GM23248 (cell line): Measurements from ENCODE around the gene LRP4. TPM values are rescaled to one million over a fixed set of nuclear protein-coding genes. Genes with fewer than 3 reads are reported as not detected.

ENCODE experiments used
- DNase-seq: peaks from one replicate; pipeline ENCODE4 v3.0.0-alpha.2; 2015
- H2AFZ ChIP-seq: fragments of 200-600 bp; sonication (generic); 2 replicates; pipeline ENCODE4 v1.6.1; 2016; ENCODE audit warnings: antibody characterized with exemption
- H3F3A ChIP-seq: fragments of 200-600 bp; sonication (generic); 2 replicates; pipeline ENCODE4 v1.6.1; 2016; ENCODE audit warnings: mild to moderate bottlenecking, antibody characterized with exemption, mixed run types; ENCODE audit not compliant: insufficient read depth
- H3K27ac ChIP-seq: fragments of 200-600 bp; sonication (generic); 2 replicates; pipeline ENCODE4 v1.5.1; 2016; ENCODE audit warnings: mild to moderate bottlenecking
- H3K27me3 ChIP-seq: fragments of 200-600 bp; sonication (generic); replicated peaks from 2 replicates; pipeline ENCODE4 v1.6.1; 2016; ENCODE audit warnings: mild to moderate bottlenecking; ENCODE audit not compliant: insufficient read depth
- H3K36me3 ChIP-seq: fragments of 200-600 bp; sonication (generic); 2 replicates; pipeline ENCODE4 v1.6.1; 2016; ENCODE audit warnings: low read depth, mild to moderate bottlenecking
- H3K4me1 ChIP-seq: fragments of 200-600 bp; sonication (generic); 2 replicates; pipeline ENCODE4 v1.6.1; 2016; ENCODE audit warnings: mild to moderate bottlenecking; ENCODE audit not compliant: insufficient read depth
- H3K4me2 ChIP-seq: fragments of 200-600 bp; sonication (generic); one replicate; pipeline ENCODE4 v1.6.1; 2016; ENCODE audit warnings: mild to moderate bottlenecking; ENCODE audit not compliant: unreplicated experiment
- H3K4me3 ChIP-seq: fragments of 200-600 bp; sonication (generic); 2 replicates; pipeline ENCODE4 v1.5.1; 2016; ENCODE audit warnings: mild to moderate bottlenecking
- H3K79me2 ChIP-seq: fragments of 200-600 bp; sonication (generic); 2 replicates; pipeline ENCODE4 v1.6.1; 2016; ENCODE audit warnings: mild to moderate bottlenecking; ENCODE audit not compliant: insufficient read depth
- H3K9ac ChIP-seq: fragments of 200-600 bp; sonication (generic); 2 replicates; pipeline ENCODE4 v1.6.1; 2016; ENCODE audit warnings: mild to moderate bottlenecking
- H3K9me2 ChIP-seq: fragments of 200-600 bp; sonication (generic); 2 replicates; pipeline ENCODE4 v1.6.1; 2016; ENCODE audit warnings: mixed run types, mild to moderate bottlenecking, moderate library complexity; ENCODE audit not compliant: insufficient read depth
- H3K9me3 ChIP-seq: fragments of 200-600 bp; sonication (generic); one replicate; pipeline ENCODE4 v1.6.1; 2017; ENCODE audit warnings: low read depth
- H4K20me1 ChIP-seq: fragments of 200-600 bp; sonication (generic); 2 replicates; pipeline ENCODE4 v1.6.0; 2016; ENCODE audit not compliant: insufficient read depth
- EZH2 ChIP-seq: fragments of 200-600 bp; sonication (generic); IDR thresholded peaks from 2 replicates; pipeline ENCODE4 v1.6.1; 2018; ENCODE audit warnings: antibody characterized with exemption, mild to moderate bottlenecking; ENCODE audit not compliant: insufficient read depth, poor library complexity, severe bottlenecking
- EZH2phosphoT487 ChIP-seq: fragments of 200-600 bp; sonication (generic); IDR thresholded peaks from 2 replicates; pipeline ENCODE4 v1.6.1; 2018; ENCODE audit warnings: antibody characterized with exemption, moderate library complexity, mild to moderate bottlenecking, low read depth; ENCODE audit not compliant: insufficient read depth
- WGBS, 2 experiments: methylation state at CpG; one replicate each; pipeline ENCODE4 v1.1.6; 2015 to 2017; ENCODE audit warnings: low lambda C conversion rate in 2 of 2, low coverage in 1 of 2; ENCODE audit errors: missing lambda C conversion rate in 2 of 2; 5-methylcytosine and 5-hydroxymethylcytosine counted together
- in situ Hi-C: fragments of 300-500 bp; cut with MboI; formaldehyde crosslinking; loops from 2 replicates; pipeline ENCODE4 v1.15.0; 2020
- polyA plus RNA-seq: library from polyadenylated mRNA; unstranded; fragments of >200 nt; fragmentation: Nextera tagmentation; extraction: Ambion mirVana; gene quantifications from 2 replicates; pipeline ENCODE4 v1.2.1, GENCODE V29; 2016
- total RNA-seq: library from RNA; depleted of rRNA; stranded (reverse); fragments of >200 nt; shearing (Covaris generic); gene quantifications from 2 replicates; pipeline ENCODE4 v1.2.3, GENCODE V29; 2014

LRP4 gene
- total and polyA plus RNA-seq, 2 experiments from 2014 or later = 1.4 to 2.9 TPM

GRCh38 chr11:46834821-46835220 lies 83.5 kb downstream of the LRP4 start:
- no peak overlapping the region for H2AFZ ChIP-seq
- H3K4me2 ChIP-seq = no peak overlapping the region
- H3K79me2 ChIP-seq = peaks cover 100% of the 10 kb centered on the region
- whole genome bisulfite sequencing, 2 experiments = 86 to 93% methylated on average over 4 of the region's 4 CpGs
- no peaks in the 10 kb centered on the region for H3K9me3 ChIP-seq
- H3K27ac ChIP-seq = no peak overlapping the region
- no peak overlapping the region for H3K4me3 ChIP-seq
- H3K4me1 ChIP-seq = no peaks in the 10 kb centered on the region
- TF ChIP-seq EZH2phosphoT487 (no peak), EZH2 (no peak)
- no peaks in the 10 kb centered on the region for H4K20me1 ChIP-seq
- H3K9me2 ChIP-seq = no peaks in the 10 kb centered on the region
- H3K9ac ChIP-seq = no peak overlapping the region
- H3K27me3 ChIP-seq = no peaks in the 10 kb centered on the region
- DNase-seq = no peak
- in situ Hi-C loops = no loop called here
- no peaks in the 10 kb centered on the region for H3F3A ChIP-seq
- no peaks in the 10 kb centered on the region for H3K36me3 ChIP-seq

- H3K4me1 ChIP-seq = peaks cover 11% of the 10 kb centered on the region
- no peak overlapping the region for H3K9ac ChIP-seq
- H3K36me3 ChIP-seq = no peaks in the 10 kb centered on the region
- no peaks in the 10 kb centered on the region for H3K9me3 ChIP-seq
- H3F3A ChIP-seq = peaks cover 10% of the 10 kb centered on the region; the same call in 1 of the 2 replicates
- no peak overlapping the region for H3K4me2 ChIP-seq
- H3K27ac ChIP-seq = no peak overlapping the region
- H3K27me3 ChIP-seq = no peaks in the 10 kb centered on the region
- H3K79me2 ChIP-seq = peaks cover 100% of the 10 kb centered on the region
- DNase-seq = no peak
- no peak overlapping the region for H2AFZ ChIP-seq
- 86% methylated on average over 5 of the region's 5 CpGs for WGBS, 2 experiments
- no peaks in the 10 kb centered on the region for H4K20me1 ChIP-seq
- TF ChIP-seq EZH2 (no peak), EZH2phosphoT487 (no peak)
- in situ Hi-C loops = no loop called here
- no peak overlapping the region for H3K4me3 ChIP-seq
- no peaks in the 10 kb centered on the region for H3K9me2 ChIP-seq
Observed at GRCh38 chr11:46832511-46833214, 85.7 kb downstream of the LRP4 start.

- H3K9me2 ChIP-seq = no peaks in the 10 kb centered on the region
- in situ Hi-C loops = no loop called here
- peaks cover 100% of the 10 kb centered on the region for H3K79me2 ChIP-seq
- no peak overlapping the region for H2AFZ ChIP-seq
- peaks cover 26% of the 10 kb centered on the region for H3K4me1 ChIP-seq
- H4K20me1 ChIP-seq = no peaks in the 10 kb centered on the region
- H3K4me3 ChIP-seq = no peak overlapping the region
- H3F3A ChIP-seq = peaks cover 22% of the 10 kb centered on the region
- H3K36me3 ChIP-seq = no peaks in the 10 kb centered on the region
- WGBS, 2 experiments = 29 to 36% methylated on average over 1 of the region's 1 CpG
- 0 out of 2 replicates have a peak overlapping the region, but pooled peaks have one; percentile 5 for H3K27ac ChIP-seq
- peak; percentile 36 for DNase-seq
- no peaks in the 10 kb centered on the region for H3K27me3 ChIP-seq
- H3K4me2 ChIP-seq = no peak overlapping the region
- no peak overlapping the region for H3K9ac ChIP-seq
- H3K9me3 ChIP-seq = no peaks in the 10 kb centered on the region
- TF ChIP-seq EZH2 (no peak), EZH2phosphoT487 (no peak)
Observed at GRCh38 chr11:46827995-46828394, 90.4 kb downstream of the LRP4 start.

GRCh38 chr11:46826310-46827044 lies 91.9 kb downstream of the LRP4 start:
- 1 to 2% methylated on average over 28 to 32 of the region's 32 CpGs for WGBS, 2 experiments
- no peaks in the 10 kb centered on the region for H3K27me3 ChIP-seq

More at GRCh38 chr11:46826310-46827044, 91.9 kb downstream of the LRP4 start:
- TF ChIP-seq EZH2 (no peak), EZH2phosphoT487 (no peak)
- Histone ChIP-seq H4K20me1 (no peaks in the 10 kb centered on the region), H3K79me2 (peaks cover 100% of the 10 kb centered on the region), H3K4me2 (peak overlapping the region; percentile 83), H3K27ac (peak overlapping the region; percentile 45), H3K4me3 (peak overlapping the region; percentile 86), H3K9me3 (no peaks in the 10 kb centered on the region), H3K4me1 (peaks cover 26% of the 10 kb centered on the region), H3F3A (peaks cover 22% of the 10 kb centered on the region), H3K9me2 (no peaks in the 10 kb centered on the region), H3K36me3 (no peaks in the 10 kb centered on the region), H2AFZ (peak overlapping the region; percentile 75), H3K9ac (peak overlapping the region; percentile 71)
- in situ Hi-C loops = no loop called here
- peak; percentile 92 for DNase-seq
